Heart left ventricle (tissue), 13 donors: Measurements from ENCODE around the gene HNRNPA3.

Experiments used
- POLR2A ChIP-seq, 2 donors: fragments of 450-650 bp; IDR thresholded peaks; one replicate each; pipeline ENCODE4 v1.6.1; 2017; ENCODE audit warnings: antibody characterized with exemption in 2 of 2, mild to moderate bottlenecking in 2 of 2, moderate library complexity in 2 of 2
- TF ChIP-seq, protein P1 (sequence below), 12 donors: fragments of 200-600 bp; sonication (generic) in 4 of 12; IDR thresholded peaks; one replicate each; pipeline versions ENCODE4 v1.5.0 to v1.8.0; 2018 to 2022; ENCODE audit warnings: antibody characterized with exemption in 12 of 12, mild to moderate bottlenecking in 5 of 12
- donor health status: ischemic (EF 13 %, LVEDD 7.1; RV severe dilation, severe dysfunction).
- donor health status: DM: no; HTN: yes; CAD: no.
- donor health status: DM: no; HTN: no; CAD: no.
- donor health status: ischemic (EF 25% LVEDD 6.9; RV normal size, moderate dysfunction).
- donor health status: ischemic (EF 25% LVEDD 5.7; RV mildly dilated, moderate dysfunction).
- donor health status: ischemic (EF 35%, LVEDD 5.7; RV mildly dilated, moderate dysfunction).
- donor health status: nonischemic (EF 11% LVEDD 7.7; RV severe dilation, severe dysfunction).
- donor health status: DM: yes; HTN: yes; CAD: no.
- donor health status: PGD.
- donor health status: ischemic (EF 29% LVEDD 5.4; RV normal size, mild dysfunction).
- donor health status: nonischemic (EF 23%, LVEDD 6.1; RV moderate dilation, normal function).

DNA sequence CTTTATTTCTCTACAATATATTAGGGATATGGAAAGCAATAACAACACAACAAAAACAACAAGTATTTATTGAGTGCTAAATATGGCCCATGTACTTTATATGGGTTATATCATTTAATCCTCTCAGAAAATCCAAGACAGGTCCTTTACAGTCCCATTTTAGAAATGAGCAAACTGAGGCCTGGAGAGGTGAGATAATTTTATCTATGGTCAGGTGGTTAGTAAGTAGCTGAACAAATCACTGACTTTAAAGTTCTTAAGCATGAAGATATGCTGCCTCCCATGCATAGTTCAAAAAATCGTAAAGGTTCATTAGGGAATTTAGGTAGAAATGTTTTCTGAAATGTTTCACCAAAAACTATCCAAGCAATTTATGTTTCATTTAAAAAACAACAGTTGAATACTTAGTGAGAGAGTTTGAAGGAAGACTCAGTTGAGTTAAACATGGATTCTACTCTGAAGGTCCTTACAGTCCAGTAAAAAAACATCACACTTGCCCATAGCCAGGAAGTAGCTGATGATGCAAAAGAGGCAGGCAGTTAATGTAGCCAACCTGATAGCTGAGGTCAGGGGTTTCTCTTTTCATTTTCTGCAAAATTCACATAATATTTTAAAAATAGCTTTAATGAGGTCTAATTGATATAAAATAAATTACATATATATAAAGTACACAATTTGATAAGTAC lies 59.5 kb downstream of the HNRNPA3 start:
- TF ChIP-seq, protein P1, sequence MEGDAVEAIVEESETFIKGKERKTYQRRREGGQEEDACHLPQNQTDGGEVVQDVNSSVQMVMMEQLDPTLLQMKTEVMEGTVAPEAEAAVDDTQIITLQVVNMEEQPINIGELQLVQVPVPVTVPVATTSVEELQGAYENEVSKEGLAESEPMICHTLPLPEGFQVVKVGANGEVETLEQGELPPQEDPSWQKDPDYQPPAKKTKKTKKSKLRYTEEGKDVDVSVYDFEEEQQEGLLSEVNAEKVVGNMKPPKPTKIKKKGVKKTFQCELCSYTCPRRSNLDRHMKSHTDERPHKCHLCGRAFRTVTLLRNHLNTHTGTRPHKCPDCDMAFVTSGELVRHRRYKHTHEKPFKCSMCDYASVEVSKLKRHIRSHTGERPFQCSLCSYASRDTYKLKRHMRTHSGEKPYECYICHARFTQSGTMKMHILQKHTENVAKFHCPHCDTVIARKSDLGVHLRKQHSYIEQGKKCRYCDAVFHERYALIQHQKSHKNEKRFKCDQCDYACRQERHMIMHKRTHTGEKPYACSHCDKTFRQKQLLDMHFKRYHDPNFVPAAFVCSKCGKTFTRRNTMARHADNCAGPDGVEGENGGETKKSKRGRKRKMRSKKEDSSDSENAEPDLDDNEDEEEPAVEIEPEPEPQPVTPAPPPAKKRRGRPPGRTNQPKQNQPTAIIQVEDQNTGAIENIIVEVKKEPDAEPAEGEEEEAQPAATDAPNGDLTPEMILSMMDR (IDR thresholded peaks at IDR 0.05): no peak
- TF ChIP-seq POLR2A (IDR thresholded peaks at IDR 0.05): no peak
